VCaP (cell line): ENCODE data around the gene FKBP1A.

Experiments used
- H3K27ac ChIP-seq: fragments of 450-650 bp; 2 replicates; pipeline ENCODE4 v1.5.1; 2017
- CTCF ChIP-seq: fragments of 450-650 bp; conservative IDR thresholded peaks from 2 replicates; pipeline ENCODE4 v1.5.1; 2017; ENCODE audit warnings: mild to moderate bottlenecking, moderate library complexity

Gene FKBP1A

GRCh38 chr20:1319051-1319450 lies 73.8 kb downstream of the FKBP1A start:
- TF ChIP-seq CTCF, result no peak
- no peak overlapping the region for H3K27ac ChIP-seq
